Measurements from ENCODE around the gene MAOB.
"Not testable (repeated sequence)": the region's sequence is repeated elsewhere in the genome, so short reads cannot be mapped to it uniquely, and the experiment has no call there.

Gene MAOB

GRCh38 chrX:43750248-43750676, 132.0 kb downstream of the MAOB start:
- DNase-seq: peak; percentile 67

- no peak for DNase-seq
These were observed 134.8 kb downstream of the MAOB start for GRCh38 chrX:43747476-43747875.

- no peak for DNase-seq
These were observed 136.1 kb downstream of the MAOB start for GRCh38 chrX:43745938-43746721.

GRCh38 chrX:43744284-43744683, 138.0 kb downstream of the MAOB start:
- no peak for DNase-seq

GRCh38 chrX:43743100-43743822, 139.0 kb downstream of the MAOB start:
- DNase-seq: no peak

GRCh38 chrX:43741843-43742573, 140.2 kb downstream of the MAOB start:
- DNase-seq: no peak

GRCh38 chrX:43735957-43736356, 146.3 kb downstream of the MAOB start:
- no peak for DNase-seq

GRCh38 chrX:43735534-43735933, 146.7 kb downstream of the MAOB start:
- no peak for DNase-seq

GRCh38 chrX:43734444-43734843, 147.8 kb downstream of the MAOB start:
- no peak for DNase-seq

GRCh38 chrX:43733699-43734098, 148.6 kb downstream of the MAOB start:
- DNase-seq: no peak

- no peak for DNase-seq
These were observed 151.2 kb downstream of the MAOB start for GRCh38 chrX:43731086-43731485.

- DNase-seq: no peak
These were observed 153.3 kb downstream of the MAOB start for GRCh38 chrX:43728966-43729365.

- peak; percentile 37 for DNase-seq
These were observed 154.2 kb downstream of the MAOB start for GRCh38 chrX:43728002-43728401.

GRCh38 chrX:43727254-43727653, 155.0 kb downstream of the MAOB start:
- DNase-seq: not testable (repeated sequence)

GRCh38 chrX:43725227-43725626, 157.0 kb downstream of the MAOB start:
- not testable (repeated sequence) for DNase-seq

GRCh38 chrX:43720961-43721360, 161.3 kb downstream of the MAOB start:
- DNase-seq: no peak

- DNase-seq: no peak
These were observed 162.2 kb downstream of the MAOB start for GRCh38 chrX:43720082-43720481.

- no peak for DNase-seq
These were observed 163.3 kb downstream of the MAOB start for GRCh38 chrX:43718956-43719355.

GRCh38 chrX:43718546-43718945, 163.7 kb downstream of the MAOB start:
- DNase-seq: no peak

- no peak for DNase-seq
These were observed 164.2 kb downstream of the MAOB start for GRCh38 chrX:43718081-43718480.

- no peak for DNase-seq
These were observed 165.1 kb downstream of the MAOB start for GRCh38 chrX:43717161-43717560.

- DNase-seq: no peak
These were observed 165.6 kb downstream of the MAOB start for GRCh38 chrX:43716696-43717095.

Measured in OCI-M1 (cell line).